ENCODE measurements around the gene SPPL3.

DNA sequence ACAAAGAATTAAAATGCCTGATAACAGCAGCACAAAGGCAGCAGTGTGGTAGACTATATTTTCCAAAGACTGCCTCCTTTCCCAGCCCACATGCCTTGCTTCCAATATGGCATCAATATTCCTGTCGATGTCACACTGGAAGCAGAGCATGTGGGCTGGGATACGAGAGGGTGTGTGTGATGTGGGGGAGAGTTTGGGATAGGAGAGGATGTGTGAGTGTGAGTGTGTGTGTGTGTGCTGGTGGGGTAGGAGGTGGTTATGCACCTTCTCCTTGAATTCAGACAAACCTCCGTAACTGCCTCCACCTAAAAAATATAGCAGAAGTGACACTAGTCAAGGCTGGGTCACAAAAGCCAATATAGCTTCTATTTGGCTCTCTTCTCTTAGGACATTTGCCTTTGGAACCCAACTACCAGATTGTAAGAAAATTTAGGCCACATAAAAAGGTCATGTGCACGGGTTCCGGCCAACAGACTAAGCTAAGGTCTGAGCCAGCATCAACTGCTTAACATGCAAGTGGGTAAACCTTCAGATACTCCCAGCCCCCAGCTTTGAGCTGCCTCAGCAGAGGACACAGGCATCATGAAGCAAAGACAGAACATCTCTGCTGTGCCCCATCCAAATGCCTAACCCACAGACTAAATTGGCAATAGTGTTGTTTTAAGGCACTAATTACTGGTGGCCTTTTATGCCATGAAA, 29.5 kb downstream of the SPPL3 start:
- TF ChIP-seq, protein P1, sequence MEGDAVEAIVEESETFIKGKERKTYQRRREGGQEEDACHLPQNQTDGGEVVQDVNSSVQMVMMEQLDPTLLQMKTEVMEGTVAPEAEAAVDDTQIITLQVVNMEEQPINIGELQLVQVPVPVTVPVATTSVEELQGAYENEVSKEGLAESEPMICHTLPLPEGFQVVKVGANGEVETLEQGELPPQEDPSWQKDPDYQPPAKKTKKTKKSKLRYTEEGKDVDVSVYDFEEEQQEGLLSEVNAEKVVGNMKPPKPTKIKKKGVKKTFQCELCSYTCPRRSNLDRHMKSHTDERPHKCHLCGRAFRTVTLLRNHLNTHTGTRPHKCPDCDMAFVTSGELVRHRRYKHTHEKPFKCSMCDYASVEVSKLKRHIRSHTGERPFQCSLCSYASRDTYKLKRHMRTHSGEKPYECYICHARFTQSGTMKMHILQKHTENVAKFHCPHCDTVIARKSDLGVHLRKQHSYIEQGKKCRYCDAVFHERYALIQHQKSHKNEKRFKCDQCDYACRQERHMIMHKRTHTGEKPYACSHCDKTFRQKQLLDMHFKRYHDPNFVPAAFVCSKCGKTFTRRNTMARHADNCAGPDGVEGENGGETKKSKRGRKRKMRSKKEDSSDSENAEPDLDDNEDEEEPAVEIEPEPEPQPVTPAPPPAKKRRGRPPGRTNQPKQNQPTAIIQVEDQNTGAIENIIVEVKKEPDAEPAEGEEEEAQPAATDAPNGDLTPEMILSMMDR (conservative IDR thresholded peaks at IDR 0.05; ENCODE audit: low read depth, low read length) = no peak
- TF ChIP-seq EZH2 (IDR thresholded peaks at IDR 0.05; ENCODE audit: low read length, unreplicated experiment) (no peak), EZH2phosphoT487 (IDR thresholded peaks at IDR 0.05; ENCODE audit: borderline replicate concordance, low read length) (no peak)

Measured in PC-3 (cell line).